T-helper 2 cell (primary cell): Measurements from ENCODE around the gene ELOVL4.

Experiments used
- DNase-seq, 5 experiments: peaks; one replicate each; pipeline versions ENCODE4 v3.0.0 to v3.0.0-alpha.2; 2012 to 2022

The ELOVL4 gene

DNA sequence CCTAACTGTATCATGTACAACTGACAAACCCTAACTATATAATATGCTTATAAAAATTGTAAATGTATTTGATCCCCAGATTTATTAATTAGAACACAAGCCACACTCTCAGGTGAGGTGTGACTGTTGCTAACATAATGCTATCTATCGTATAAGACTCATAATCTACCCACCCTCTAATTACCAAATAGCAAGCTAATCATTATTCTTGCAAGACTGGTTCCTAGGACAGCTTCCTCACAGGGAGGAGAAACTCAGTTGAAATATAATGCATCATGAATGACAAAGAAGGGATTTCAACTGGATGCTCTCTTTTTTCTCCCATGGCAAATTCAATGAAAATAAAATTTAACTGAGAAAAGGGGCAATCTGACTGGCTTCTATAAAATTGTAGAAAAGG lies 35.4 kb downstream of the ELOVL4 start:
- no peak for DNase-seq

DNA sequence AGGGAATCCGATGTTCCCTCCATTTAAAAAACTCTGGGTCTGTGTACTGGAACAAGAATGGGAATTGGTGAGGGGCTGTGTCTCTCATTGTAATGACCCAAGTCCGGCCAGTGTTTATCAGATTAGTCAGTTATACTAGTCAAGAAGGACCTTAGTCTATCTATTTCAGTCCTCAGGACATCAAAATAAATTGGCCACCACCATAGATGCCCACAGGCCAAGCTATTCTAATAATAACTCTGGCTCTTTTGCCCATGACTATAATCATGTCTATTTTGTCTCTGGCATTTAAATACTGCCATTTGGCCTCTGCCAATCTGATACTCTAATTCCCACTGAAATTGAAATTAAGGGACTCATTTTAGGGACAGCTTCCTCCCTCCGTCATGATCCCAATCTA lies 37.8 kb downstream of the ELOVL4 start:
- no peak for DNase-seq

DNA sequence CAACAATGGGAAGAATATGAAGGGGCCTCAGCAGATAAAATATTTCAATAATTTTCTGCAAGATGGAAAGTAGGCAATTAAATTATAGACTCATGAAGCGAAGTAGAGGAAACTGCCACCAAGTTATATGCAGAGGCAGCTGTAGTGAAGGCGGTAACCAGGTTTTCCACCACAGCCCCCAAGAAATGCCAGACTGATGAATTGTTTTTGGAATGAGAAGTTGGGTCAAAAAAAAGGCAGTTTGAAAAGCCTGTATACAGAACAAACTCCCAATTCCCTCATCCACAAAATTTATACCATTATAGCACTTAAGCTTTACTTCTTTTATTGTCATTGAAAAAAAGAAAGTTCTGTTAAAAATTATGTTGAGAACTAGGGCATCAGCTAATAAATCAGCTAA lies 45.3 kb downstream of the ELOVL4 start:
- DNase-seq = no peak

GRCh38 chr6:79898076-79898475 lies 49.3 kb downstream of the ELOVL4 start:
- DNase-seq = no peak

- no peak for DNase-seq
Observed at GRCh38 chr6:79896075-79896449, 51.3 kb downstream of the ELOVL4 start.

- no peak for DNase-seq
Observed at GRCh38 chr6:79895382-79896074, 51.8 kb downstream of the ELOVL4 start.

DNA sequence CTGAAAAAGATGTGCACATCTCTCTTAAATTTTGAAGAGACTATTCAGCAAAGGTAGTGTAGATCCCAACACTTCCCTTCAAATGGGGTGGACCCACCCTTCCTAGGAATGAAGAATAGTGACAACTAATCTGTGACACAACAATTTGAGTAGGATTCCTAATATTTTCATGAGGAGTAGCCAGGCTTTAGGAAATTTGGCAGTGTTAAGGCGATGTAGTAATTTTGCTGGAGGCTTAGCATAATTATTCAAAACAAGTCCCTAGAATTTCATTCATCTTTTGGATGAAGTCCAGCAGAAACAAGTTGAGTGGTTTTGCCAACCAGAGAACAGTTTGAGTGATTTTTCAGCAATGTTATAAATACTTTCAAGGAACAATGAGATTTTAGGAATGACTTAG lies 52.4 kb downstream of the ELOVL4 start:
- DNase-seq = no peak

GRCh38 chr6:79888587-79888986 lies 58.8 kb downstream of the ELOVL4 start:
- DNase-seq = no peak

DNA sequence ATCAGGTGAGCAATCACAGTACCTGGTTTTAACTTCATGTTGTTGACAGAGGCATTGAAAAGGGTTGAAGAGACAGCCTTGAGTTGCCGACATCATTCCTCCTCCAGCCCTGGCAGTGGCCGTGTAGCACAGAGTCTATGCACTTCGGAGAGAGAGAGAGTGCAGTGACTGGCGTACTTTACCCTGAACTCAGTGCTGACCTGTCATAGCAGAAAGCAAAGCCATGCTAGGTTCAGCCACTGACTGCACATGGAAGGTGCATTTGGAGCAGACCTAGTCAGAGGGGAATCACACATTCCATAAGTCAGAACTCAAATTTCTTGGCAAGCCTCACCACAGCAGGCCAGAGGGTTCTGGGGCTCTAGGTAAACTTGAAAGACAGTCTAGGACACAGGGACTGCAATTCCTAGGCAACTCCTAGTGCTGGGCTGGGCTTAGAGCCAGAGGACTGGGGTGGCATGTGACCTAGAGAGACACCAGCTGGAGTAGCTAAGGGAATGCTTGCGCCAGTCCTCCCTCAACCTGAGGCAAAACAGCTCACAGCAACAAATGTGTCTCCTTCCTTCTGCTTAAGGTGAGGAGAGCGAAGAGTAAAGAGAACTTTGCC lies 69.1 kb downstream of the ELOVL4 start:
- no peak for DNase-seq

DNA sequence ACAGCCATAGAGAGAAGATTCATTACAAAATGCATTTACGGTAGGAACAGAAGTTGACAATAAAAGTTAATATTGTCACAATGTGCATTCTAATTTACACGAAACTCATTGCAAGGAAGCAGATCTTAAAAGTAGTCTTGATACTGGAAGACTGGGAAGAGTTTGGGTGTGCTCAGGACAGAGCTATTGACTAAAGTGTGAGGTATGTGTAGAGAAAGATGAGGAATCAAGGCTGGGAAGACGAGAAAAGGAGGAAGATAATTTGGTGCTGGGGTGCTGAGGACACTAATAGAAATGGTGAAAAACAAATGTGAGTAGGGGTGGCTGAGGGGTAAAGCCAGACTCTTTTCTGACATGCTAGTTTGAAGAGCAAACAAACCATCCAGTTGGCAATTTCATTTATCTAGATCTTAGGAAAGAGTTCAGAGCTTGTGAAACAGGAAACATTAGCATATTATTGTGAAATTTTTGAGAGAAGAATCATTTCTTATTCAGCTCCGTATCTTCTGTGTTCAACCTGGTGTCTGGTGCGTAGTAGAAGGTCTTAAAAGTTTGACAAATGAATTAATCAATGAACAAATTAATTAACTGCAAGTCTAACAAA lies 72.7 kb downstream of the ELOVL4 start:
- DNase-seq = no peak

DNA sequence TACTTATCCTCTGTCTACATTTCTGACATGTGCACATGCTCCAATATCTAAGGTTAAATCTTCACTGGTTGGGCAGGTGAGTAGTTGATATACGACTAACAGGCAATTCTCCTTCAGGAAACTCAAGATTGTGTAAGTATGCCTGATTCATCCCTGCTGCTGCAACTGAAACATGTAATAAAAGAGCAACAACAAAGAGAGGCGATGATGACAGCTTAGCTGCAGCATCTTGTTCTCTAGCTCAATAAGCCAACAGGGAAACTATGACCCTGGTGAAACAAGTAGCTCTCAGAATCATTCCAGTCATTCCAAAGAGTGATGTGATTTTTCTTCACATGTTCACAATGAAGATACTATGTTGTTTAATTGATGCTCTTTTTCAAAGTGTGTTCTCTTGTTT lies 74.4 kb downstream of the ELOVL4 start:
- DNase-seq = no peak

- no peak for DNase-seq
Observed at GRCh38 chr6:79872303-79872702, 75.0 kb downstream of the ELOVL4 start.

DNA sequence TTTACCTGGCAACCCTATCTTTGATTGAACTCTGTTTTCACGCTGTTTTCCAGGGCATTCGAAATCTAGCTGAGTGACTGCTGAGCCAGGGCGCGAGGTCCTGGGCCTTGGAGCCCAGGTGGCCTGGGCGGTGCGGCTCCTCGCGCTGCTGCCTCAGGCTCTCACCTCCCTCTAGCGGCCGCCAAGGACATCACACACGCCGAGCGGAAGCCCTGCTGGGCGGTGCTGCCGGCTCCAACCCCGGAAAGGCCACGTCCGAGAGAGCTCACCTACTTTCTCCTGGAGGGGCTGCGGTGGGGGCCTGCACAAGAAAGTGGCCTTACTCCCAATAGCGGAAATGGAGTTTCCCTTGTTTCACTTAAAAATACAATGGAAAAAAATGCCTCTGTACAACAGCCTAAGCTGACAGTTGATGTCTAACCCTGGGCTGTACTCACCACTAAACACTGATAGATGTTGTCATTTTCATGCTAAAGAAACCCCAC lies 77.7 kb downstream of the ELOVL4 start:
- peak; percentile 52 to 85 (median 58) for DNase-seq

DNA sequence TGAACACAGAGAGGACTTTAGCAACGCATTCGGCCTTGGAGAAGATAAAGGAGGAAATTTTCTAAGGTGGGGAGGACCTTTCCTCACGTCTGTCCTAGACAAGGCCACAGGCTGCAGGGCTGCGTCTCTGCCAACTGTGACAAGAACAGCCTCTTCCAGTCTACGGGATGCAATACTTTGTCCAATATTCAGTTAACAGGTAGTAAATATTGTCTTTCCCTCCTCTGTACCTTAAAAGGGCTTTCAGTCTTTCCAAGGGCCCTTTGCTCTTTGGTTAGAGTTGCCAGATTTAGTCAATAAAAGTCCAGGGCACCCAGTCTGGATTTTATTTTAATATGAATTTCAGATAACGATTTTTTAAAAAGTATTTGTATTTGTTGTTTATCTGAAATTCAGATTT lies 78.2 kb downstream of the ELOVL4 start:
- DNase-seq = no peak

- peak in 2 of 5 experiments; percentile 25 to 67 for DNase-seq
Observed at GRCh38 chr6:79868098-79868722, 79.1 kb downstream of the ELOVL4 start.
